HG02981 (cell line): ENCODE results near the gene ELF3.
A peak's percentile ranks its signal among the peaks of the same experiment; 100 is the strongest.
"Not testable (repeated sequence)": the region's sequence is repeated elsewhere in the genome, so short reads cannot be mapped to it uniquely, and the experiment has no call there.

Experiments used
- ATAC-seq: cut with Tn5 transposase; IDR thresholded peaks from one replicate; pipeline ENCODE4 v1.9.1; 2021; ENCODE audit warnings: mild to moderate bottlenecking, moderate library complexity; ENCODE audit not compliant: unreplicated experiment

Gene ELF3

DNA sequence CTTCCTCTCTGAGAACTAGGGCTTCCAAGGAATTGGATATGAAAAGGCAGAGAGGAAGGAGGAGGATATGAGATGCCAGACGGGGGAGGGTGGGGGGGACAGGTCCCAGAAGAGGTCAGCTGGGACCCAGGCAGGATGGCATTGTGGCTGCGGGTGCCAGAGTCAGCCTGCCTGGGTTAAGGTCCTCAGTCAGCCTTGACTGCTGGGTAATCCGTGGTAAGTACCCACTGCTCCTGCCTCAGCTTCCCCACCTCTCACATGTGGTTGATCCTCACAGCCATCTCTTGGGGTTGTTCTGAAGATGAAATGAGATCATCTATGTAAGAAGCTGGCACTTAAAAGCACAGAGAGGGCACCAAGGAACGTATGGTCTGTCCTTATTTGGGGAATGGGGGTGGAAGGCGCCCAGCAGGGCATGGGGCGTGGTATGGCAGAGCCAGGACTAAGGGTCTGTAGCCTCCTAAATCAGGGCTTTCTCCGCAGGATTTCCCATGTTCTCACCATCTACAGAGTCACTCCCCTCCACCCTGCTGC, 23.8 kb downstream of the ELF3 start:
- ATAC-seq = no peak

DNA sequence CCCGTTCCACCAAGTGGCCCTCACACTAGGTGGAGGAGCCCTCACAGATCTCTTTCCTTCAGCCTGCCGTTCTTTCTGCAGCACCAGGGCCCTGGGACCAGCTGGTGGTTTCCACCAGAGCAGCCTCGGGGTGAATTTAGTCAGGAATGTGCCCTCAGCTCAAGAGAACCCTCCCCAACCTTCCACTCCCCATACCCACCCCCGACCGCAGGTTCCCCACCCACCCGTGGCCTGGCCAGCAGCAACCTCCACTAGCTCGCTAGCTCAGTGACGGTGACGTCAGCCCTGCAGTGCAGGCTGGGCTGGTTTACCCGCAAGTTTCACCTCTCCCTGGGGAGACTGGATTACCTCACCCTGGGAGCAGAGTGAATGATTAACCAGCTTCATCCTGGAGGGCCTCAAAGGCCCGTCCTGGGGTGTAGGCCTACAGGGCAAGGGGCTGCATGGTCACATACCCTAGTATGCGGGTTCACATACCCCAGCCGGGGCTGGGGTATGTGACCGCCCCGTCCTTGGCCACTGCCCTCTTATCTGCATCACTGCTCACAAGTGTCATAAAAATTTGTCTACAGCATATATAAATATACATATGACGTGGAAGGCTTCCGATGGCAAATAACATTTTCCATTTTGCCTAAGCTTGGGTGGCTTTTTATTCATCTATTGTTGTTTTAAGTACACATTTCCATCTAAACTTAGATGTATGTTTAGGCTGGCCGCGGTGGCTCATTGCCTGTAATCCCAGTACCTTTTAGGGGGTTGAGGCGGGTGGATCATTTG, 24.5 kb downstream of the ELF3 start:
- peak; percentile 43 for ATAC-seq

DNA sequence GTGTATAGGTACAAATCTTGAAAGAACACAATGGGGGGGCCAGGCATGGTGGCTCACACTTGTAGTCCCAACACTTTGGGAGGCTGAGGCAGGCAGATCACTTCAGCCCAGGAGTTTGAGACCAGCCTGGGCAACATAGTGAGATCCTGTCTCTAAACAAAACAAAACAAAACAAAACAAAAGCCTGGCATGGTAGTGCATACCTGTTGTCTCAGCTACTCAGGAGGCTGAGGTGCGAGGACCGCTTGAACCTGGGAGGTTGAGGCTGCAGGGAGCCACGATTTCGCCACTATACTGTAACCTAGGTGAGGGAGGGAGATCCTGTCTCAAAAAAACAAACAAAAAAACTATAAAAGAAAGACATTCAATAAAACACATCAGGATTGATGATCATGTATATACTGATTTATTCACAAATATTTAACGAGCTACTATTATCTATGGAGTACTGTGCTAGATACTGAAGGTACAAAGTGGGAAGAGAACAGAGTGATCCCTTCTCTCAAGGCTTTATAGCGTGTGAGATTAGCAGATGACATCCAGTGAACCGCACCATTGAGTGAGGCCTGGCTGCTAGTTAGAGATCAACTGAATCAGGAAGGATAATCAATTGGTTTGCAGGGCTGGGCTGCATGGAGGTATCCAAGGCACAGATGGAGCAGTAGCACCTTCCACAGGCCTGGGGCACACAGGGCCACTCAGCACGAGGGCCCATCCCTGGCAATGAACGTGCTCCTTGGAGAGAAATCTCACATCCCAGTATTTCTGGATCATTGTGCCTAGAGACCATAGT, 26.4 kb downstream of the ELF3 start:
- no peak for ATAC-seq

DNA sequence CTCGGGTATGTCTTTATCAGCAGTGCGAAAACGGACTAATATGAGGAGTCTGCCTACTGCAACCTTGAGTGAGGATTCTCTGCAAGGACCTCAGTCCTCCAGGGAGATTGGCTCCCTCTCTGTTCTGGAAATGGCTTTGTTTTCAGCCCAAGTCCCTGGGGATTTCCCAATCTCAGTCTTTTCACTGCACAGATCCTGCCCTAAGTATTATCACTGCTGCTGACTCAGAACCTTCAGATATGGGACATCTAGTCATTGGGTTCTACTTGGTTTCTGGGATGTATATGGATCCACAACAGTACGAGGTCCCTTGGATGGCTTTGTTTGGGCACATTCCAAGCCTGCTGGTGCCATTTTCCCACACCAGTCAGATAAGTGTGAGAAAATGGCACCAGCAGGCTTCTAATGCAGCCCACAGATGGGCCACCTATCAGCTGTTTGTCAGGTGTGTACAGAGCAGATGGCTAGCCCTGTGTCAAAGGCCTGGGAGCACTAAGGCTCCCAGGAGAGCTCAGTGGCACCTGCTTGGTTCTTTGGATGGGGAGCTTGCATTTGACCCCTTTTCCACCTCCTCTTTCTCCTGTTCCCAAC, 27.4 kb downstream of the ELF3 start:
- no peak for ATAC-seq

DNA sequence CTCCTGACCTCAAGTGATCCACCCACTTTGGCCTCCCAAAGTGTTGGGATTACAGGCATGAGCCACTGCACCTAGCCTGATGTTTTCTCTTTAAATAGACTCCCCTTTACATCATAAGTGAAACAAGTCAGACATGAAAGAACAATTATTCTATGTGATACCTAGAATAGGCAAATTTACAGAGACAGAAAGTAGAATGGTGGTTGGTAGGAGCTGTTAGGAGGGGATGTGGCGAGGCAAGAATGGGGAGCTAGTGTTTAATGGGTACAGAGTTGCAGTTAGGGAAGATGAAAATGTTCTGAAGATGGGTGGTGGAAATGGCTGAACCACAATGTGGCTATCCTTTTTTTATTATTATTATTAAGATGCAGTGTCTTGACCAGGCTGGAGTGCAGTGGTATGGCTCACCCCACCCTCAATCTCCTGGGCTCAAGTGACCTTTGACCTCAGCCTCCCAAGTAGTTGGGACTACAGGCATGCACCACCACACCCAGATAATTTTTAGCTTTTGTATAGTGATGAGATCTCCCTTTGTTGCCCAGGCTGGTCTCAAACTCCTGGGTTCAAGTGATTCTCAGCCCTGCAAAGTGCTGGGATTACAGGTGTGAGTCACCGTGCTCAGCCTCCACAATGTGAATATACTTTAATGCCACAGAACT, 28.4 kb downstream of the ELF3 start:
- peak; percentile 67 for ATAC-seq

DNA sequence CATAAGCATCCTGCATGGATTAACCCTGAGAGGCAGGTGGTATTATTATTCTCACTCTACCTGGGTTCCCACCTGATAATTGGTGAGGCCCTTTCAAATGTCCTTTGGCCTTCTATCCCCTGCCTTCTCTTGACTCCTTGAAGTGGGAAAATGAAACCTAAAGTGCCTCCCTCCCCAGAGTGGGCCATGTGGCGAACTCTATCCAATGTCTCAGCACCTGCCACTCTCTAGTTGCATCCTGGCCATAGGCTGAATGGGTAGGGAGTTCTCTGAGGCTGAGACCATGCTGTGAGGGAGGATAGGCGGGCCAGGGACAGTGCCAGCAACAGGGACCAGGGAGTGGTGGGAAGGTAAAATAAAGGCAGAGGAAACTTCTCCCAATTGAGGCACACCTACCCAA, 35.3 kb downstream of the ELF3 start:
- no peak for ATAC-seq

DNA sequence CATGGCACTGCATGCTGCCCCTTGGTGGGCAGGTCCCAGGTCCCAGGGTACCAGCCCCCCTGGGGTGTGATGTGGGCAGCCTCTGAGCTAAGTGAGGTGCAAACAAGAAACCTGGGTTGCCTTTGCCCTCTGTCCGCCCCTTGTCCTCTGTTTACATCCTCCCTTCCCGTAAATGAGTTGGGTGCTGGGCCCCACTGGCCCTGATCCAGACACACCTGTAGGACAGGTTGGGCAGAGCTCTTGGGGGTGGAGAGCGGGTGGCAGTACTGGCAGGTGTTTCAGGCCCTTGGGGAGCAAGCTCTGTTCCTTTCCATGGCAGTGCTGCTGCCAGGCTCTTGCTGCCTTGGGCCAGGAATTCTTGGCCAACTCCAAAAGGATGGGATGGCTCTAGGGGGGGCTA, 35.8 kb downstream of the ELF3 start:
- ATAC-seq = no peak

DNA sequence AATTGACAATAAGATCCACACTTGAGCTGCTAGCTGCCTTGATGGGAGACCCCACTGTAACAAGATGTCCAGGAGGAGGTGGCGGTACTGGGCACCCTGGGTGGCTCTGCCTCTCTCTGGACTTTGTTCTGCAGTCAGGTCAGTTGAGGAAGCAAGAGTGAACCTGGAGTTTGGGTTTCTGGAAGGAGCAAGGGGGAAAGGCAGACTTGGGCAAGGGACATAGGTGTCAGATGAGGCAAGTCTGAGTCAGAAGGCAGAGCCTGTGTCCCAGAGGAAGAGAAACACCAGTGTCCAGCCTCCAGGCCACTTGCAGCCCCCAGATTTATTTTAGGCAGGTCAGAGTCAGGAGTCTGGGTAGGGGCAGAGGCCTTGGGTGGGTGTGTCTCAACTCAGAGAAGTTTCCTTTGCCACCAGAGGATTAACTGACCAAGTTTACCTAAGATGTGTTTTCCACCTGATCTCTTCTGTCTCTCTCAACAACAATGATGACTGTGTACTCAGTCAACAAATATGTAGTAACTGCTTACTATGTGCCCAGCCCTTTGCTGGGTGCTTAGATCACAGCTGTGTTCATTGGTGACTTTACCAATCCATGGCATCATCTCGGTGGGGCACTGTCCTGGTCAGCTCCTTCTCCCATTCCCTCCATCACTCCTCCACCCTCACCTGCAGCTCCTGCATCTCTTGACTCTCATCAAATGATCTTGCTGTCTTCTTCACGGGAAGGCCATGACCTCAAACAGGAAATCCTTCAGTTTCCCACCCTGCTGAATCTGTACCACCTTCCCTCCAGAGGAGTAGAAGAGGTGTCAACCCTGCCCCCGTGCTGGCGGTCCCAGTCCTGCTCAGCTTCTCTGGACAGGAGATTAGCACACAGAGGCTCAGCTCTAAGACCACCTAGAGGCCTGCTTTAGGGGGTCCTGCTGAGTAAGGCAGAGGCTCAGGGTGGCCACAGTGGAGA, 36.6 kb downstream of the ELF3 start:
- ATAC-seq = no peak

DNA sequence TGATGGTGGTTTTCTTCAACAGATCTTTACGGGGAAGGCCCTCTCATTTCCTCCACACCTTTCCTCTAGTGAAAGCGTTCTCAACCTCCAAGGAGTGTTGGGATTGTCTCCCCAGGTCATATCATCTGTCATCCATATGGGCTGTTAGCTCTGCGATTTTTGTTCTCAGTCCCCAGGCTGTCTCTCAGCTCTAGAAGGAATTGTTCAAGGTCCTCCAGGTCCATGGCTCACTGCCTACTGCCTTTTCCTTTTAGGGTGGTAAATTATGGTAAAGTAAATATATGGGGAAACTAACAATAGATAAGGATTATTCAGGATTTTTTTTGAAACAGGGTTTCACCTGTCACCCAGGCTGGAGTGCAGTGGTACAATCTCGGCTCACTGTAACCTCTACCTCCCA, 37.6 kb downstream of the ELF3 start:
- ATAC-seq = no peak

DNA sequence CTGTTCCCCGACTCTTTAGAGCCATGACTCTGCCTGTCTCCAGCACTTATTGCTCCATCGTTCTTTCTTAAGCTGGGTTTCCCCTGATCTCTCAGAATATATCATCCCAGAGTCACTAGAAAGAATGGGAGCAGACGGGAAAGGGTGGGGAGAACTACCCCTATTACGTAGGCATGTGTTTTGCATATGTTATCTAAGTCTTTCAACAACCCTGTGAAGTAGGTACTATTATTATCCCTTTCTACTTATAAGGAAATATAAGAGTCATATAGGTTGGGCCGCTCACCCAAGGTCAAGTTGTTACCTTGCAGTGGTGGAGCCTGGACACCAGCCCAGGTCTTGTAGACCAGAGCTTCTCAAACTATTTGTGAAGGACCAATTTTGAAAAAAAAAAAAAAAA, 38.7 kb downstream of the ELF3 start:
- ATAC-seq = no peak

DNA sequence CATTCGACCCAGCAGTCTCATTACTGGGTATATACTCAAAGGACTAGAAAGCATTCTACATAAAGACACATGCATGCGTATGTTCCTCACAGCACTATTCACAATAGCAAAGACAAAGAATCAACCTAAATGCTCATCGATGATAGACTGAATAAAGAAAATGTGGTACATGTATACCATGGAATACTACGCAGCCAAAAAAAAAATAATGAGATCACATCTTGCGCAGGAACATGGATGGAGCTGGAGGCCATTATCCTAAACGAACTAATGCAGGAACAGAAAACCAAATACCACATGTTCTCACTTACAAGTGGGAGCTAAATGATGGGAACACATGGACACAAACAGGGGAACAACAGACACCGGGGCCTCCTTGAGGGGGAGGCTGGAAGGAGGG, 43.7 kb downstream of the ELF3 start:
- ATAC-seq = no peak

DNA sequence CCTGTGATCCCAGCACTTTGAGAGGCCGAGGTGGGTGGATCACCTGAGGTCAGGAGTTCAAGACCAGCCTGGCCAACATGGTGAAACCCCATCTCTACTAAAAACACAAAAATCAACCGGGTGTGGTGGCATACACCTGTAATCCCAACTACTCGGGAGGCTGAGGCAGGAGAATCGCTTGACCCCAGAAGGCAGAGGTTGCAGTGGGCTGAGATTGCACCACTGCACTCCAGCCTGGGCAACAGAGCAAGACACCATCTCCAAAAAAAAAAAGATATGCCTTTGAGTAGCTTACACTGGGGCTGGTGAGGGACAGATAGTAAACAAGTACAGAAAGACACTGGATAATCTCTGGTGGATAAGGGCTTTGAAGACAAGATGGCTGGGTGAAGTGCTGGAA, 44.3 kb downstream of the ELF3 start:
- ATAC-seq = not testable (repeated sequence)

DNA sequence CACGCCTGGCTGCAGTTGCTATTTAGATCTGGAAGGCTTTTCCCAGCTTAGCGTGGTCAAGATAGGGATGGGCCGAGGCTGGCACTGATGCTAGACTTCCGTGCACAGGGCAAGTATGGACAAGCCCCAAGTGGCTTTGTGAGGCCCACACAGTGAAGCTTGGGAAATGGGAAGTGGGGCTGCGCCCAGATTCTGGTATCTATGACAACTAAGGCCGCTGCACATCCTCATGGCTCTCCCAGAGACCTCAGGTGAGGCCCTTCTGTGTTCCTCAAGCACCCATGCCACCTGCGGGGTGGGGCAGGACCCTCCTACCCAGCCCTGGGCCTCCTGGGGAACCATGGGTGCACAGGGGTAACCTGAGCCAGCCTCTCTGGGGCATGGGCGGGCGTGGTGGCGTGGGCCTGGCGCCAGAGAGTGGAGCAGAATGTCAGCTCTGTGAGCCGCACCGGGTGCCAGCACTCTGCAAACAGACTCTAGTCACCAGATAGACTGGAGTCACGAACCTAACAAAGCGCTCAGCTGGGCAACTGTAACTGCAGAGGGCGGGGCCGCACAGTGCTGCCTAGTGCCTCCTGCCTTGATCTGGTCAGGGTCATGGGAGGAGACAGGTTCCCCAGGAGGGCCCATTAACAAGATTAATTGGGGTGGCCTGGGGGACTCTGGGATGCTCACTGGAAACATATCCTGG, 46.4 kb downstream of the ELF3 start:
- no peak for ATAC-seq

DNA sequence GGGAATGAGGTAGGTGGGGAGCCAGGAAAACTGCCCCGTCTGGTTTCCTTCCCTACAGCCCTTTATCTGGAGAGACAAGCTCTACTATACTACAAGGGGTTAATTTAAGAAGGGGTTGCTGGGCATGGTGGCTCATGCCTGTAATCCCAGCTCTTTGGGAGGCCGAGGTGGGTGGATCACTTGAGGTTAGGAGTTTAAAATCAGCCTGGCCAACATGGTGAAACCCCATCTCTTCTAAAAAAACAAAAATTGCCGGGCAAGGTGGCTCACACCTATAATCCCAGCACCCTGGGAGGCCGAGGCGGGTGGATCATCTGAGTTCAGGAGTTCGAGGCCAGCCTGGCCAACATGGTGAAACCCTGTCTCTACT, 46.9 kb downstream of the ELF3 start:
- not testable (repeated sequence) for ATAC-seq

DNA sequence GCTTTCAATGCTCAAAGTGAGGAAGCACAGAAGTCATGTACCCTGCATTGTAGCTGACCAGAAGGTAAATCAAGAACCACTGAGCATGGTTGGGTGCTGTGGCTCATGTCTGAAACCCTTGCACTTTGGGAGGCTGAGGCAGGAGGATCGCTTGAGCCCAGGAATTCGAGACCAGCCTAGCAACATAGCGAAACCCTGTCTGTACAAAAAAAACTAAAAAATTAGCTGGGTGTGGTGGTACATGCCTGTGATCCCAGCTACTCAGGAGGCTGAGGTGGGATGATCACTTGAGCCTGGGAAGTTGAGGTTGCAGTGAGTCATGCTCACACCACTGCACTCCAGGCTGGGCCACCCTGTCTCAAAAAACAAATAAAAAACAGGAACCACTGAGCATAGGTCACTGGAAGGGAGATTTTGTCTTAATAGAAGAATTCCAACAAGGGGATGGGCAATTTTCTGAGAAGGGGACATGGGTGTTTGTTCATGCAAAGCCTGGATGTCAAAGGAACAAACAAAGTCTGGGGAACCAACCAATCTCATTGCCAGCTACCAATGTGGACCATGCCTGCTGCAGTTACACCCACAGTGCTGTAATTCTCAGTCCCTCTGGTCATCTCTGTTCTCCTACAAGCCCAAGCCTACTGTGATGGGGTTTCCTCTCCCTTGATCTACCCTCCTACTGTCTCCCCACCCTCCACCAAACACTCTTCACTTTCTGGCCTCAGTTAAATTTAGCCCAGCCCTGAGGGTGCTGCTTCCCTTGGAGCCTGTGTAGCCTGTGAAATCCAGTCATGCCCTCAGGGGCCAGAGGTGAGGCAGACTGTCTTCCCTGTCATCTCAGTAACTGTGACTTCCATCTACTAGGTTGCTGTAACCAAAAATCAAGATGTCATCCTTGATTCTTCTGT, 47.9 kb downstream of the ELF3 start:
- ATAC-seq = no peak

DNA sequence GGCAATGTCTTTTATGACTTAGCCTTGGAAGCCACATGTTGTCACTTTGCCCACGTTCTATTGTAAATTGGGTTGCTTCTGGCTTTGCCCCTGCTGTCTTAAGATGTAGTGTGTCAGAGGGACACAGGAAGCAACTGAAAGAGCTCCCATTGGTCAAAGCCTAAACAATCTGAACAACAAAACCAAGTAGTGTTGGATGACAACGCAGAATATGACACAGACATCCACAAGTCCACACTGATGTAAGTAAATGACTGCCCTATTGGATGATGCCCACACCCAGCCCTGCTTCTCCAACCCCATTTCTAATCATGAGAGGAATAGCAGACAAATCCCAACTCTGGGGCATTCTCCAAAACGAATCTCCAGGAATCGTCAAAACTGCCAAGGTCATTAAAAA, 50.7 kb downstream of the ELF3 start:
- no peak for ATAC-seq

DNA sequence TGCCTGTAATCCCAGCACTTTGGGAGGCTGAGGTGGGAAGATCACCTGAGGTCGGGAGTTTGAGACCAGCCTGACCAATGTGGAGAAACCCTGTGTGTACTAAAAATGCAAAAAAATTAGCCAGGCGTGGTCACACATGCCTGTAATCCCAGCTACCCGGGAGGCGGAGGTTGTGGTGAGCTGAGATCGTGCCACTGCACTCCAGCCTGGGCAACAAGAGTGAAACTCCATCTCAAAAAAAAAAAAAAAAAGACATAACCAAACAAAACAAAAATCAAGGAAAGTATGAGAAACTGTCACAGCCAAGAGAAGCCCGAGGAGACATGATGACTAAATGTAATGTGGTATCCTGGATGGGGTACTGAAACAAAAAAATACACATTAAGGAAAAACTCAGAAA, 51.4 kb downstream of the ELF3 start:
- not testable (repeated sequence) for ATAC-seq

DNA sequence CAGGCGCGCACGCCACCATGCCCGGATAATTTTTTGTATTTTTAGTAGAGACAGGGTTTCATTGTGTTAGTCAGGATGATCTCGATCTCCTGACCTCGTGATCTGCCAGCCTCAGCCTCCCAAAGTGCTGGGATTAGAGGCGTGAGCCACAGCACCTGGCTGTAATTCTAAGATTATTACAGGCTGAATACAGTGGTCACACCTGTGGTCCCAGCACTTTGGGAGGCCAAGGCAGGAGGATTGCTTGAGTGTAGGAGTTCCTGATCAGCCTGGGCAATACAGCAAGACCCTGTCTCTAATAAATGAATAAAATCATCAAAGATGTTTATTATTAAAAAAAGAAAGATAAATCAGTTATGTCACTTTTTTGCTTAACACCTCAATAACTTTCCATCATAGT, 52.2 kb downstream of the ELF3 start:
- ATAC-seq = not testable (repeated sequence)

DNA sequence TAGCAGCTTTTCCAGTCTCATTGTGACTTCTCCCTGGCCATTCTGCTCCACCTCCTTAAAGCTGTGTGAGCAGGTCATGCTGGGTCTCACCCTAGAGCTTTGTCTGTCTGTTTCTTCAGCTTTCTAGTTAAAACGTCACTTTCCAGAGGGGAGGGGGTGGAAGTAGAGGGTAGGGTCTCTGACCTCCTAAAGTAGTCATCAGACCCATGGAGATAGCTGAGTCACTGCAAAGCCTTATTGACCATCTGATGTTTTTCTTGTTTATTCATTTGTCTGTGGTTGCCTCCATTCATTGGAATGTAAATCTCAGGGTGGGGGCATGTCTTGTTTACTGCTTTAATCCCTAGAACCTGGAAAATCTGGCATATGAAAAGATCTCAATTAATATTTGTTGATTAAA, 52.7 kb downstream of the ELF3 start:
- no peak for ATAC-seq
